DND-41 (cell line): ENCODE data around the gene FLNA.

Source experiments
- CTCF ChIP-seq: IDR thresholded peaks from 2 replicates; pipeline ENCODE4 v1.5.1; 2012; ENCODE audit warnings: borderline replicate concordance, low read length, moderate library complexity, mild to moderate bottlenecking; ENCODE audit not compliant: poor library complexity, severe bottlenecking; ENCODE audit errors: extremely low read depth
- EZH2 ChIP-seq: IDR thresholded peaks from 3 replicates; pipeline ENCODE4 v1.6.1; 2012; ENCODE audit warnings: borderline replicate concordance, low read depth, mild to moderate bottlenecking, moderate library complexity, low read length, inconsistent platforms; ENCODE audit not compliant: severe bottlenecking

- TF ChIP-seq CTCF = no peak
- no peak for TF ChIP-seq EZH2
Observed at GRCh38 chrX:154419189-154419588, 44.8 kb upstream of the FLNA start.
